ENCODE measurements around the gene ZBTB16.

- no peak for TF ChIP-seq TFAP4 (IDR thresholded peaks at IDR 0.05; ENCODE audit: borderline replicate concordance, low read depth)
- no peak for TF ChIP-seq GATA4 (IDR thresholded peaks at IDR 0.05; ENCODE audit: borderline replicate concordance, low read depth)
- TF ChIP-seq CBX2 (IDR thresholded peaks at IDR 0.05; ENCODE audit: low read depth, low read length) = no peak
- TF ChIP-seq CBX2 (CRISPR knock-in tag; IDR thresholded peaks at IDR 0.05; ENCODE audit: low read depth) = no peak
- no peak for TF ChIP-seq DPF2 (CRISPR knock-in tag; IDR thresholded peaks at IDR 0.05; ENCODE audit: borderline replicate concordance, low read depth)
- no peak for TF ChIP-seq CTCF (CRISPR knock-in tag; IDR thresholded peaks at IDR 0.05)
Observed at GRCh38 chr11:114031246-114031966, 28.1 kb upstream of the ZBTB16 start.

Measured in HepG2 (cell line).